Hypothalamus (tissue), 51 donors: ENCODE results near the gene COQ4.

Source experiments
- DNase-seq, 51 donors: peaks; one replicate each; lab custom pipeline; 2025; lab: John Stamatoyannopoulos, UW

Gene COQ4

DNA sequence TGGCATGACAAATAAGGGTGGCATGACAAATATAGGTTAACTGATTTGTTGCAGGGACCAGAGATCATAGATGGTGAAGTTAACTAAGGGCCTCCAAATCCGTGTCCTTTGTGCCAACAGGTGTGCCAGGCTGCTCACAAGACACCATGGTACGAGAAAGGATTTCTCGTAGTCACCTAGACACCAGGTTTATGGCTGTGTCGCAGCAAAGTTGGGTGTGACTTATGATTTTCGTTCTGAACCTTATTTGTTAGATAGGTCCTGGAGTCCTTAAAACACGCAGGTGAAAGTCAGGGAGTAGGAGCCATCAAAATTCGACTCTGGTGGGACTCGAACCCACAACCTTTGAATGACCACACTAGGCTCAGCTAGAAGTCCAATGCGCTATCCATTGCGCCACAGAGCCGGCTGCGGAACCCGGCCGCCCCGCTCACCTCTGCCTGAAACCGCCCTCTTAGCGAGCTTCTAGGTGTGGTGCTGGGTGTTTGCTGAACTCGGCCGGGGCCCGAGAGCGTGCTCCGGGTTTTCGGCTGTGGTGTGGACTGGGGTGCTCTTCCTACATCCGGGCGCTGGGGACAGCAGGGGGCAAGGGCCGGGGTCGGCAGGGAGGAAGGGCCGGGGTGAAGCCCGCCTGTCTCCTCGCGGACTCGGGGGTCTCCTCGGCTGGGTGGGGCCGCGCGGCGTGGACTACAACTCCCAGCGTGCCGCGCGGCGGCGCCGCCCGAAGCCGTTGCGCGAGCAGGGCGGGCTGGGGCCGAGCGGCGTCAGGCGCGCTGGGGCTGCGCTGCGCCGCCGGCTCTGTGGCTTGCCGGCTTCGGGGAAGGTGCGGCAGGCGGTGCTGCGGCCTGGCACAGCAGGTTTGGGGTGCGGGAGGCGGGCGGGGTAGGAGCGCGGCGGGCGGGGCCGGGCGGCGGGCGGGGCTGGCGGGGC lies 17.4 kb downstream of the COQ4 start, which contains the start of gene SLC27A4:
SLC27A4 (plus strand) TSS at position 767 of the 930 bp plus-strand sequence. CDS start 2,606 bp downstream, outside the sequence.
- DNase-seq = peak in 50 of 51 donors; percentile 6 to 80 (median 38)

GRCh38 chr9:128340691-128341434 lies 18.2 kb downstream of the COQ4 start:
- DNase-seq = peak in 5 of 51 donors; percentile 8 to 62 (median 33)

DNA sequence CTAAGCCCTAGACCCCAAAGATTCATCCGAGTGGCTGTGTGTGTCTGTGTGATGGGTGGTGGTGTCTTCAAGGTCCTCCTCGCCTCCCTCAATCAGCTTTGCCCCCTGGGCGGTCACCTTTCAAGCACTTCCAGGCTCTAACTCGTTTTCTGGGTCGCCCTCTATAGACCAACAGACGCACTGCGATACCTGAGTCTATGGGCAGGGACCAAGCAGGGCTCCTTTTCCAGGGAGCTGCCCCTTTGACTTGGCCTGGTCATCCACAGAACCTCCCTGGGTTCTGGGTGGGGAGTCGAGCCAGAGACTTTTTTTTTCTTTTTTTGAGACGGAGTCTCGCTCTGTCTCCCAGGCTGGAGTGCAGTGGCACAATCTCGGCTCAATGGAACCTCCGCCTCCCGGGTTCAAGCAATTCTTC lies 18.8 kb downstream of the COQ4 start:
- peak in 32 of 51 donors; percentile 3 to 60 (median 24) for DNase-seq

- no peak for DNase-seq
Measured at GRCh38 chr9:128342971-128343680, 20.5 kb downstream of the COQ4 start.

DNA sequence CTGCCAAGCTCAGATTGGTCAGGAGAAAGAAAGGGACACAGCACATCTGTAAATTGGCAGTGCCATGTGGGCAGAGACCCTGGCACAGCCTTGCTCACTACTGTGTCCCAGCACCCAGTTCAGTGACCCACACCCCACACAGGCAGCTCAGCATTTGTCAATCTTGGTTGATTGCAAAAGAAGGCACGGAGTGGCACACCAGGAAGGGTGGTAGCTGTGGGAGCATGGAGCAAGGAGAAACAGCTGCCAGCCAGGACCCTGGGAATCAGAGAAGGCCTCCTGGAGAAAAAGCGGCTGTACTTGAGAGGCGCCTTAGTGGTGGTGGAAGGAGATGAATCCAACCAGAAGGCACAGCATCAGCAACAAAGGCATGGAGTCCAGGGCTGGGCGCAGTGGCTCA lies 21.2 kb downstream of the COQ4 start:
- DNase-seq = no peak

- no peak for DNase-seq
Measured at GRCh38 chr9:128344931-128345605, 22.4 kb downstream of the COQ4 start.

DNA sequence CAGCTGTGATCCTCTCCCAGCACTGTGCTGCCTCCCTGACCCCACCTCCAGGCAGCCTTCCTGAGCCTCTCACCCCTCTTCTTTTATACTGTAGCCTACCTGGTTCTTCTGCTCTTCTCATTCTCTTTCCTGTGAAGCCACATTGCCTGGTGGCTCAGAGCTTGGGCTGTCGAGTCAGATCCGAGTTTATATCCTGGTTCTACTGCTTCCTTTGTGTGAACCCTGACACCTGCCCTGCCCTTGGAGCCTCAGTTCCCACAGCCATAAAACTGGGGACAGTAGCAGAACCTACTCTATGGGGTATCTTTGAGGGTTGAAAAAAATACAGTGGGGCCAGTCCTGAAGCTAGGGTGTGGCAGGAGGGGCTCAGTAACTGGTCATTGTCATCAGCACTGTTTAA lies 26.5 kb downstream of the COQ4 start:
- DNase-seq = no peak

- no peak for DNase-seq
Measured at GRCh38 chr9:128349772-128350171, 27.1 kb downstream of the COQ4 start.

GRCh38 chr9:128355451-128355850 lies 32.8 kb downstream of the COQ4 start:
- no peak for DNase-seq

GRCh38 chr9:128358090-128358489 lies 35.5 kb downstream of the COQ4 start:
- DNase-seq = no peak

GRCh38 chr9:128358861-128359260 lies 36.2 kb downstream of the COQ4 start:
- no peak for DNase-seq

GRCh38 chr9:128360826-128361225 lies 38.2 kb downstream of the COQ4 start:
- DNase-seq = no peak

DNA sequence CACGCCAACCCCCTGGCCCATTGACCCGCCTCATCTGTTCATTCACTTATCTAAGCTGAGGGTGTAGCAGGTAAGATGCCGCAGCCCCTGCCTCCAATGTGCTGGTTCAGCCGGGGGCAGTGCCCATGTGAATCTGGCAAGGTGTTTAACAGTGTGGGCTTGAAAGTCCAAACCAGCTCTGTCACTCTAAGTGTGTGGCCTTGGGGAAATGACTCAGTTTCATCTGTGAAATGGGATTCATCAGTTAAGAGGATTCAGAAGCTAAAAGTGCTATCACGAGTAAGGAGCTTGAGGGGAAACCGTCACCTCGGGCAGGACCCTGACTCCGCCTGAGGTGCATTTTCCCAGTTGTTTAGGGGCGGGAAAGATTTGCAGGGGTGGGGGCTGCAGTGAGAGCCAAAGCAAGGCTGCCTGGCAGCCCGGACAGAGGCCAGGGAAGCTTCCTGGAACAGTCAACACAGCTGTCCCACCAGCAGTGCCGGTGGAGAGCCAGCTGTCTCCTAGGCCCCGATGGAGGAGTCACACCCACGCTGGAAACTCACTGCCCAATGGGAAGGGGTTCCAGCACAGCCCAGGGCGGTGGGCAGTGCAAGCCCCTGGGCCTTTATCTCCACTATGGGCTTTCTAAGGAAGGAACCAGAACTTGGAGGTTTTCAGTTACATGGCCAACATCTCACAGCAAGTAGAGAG lies 38.8 kb downstream of the COQ4 start:
- DNase-seq = peak in 2 of 51 donors; percentile 31 to 41

DNA sequence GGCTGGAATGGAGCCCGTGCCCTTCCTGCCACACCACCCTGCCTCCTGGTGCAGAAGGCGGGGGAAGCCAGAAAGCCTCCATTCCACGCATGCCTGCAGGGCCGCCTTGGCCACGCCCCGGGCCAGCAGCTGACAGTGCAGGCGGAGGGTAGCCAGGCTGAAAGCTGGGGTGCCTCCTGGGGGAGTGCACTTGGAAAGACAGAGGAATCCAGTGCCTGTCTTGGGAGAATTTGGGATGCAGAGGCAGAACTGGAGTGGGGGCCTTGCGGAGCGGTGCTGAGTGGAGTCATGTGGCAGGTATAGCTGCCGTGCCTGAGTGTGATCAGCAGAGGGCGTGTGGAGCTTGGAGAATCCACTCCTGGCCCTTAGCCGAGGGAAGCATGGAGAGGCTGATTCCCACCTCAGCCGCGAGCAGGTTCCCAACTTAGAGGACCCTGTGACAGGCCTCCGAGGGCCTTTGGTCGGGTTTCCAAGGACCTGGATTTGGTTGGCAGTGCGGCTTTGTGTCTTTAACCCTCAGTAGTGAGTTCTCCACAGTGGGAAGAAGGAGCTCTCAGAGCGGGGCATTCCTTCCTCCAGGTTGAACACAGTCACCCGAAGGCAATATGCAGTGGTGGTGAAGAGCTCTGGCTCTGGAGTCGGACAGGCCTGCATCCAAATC lies 39.5 kb downstream of the COQ4 start:
- peak; percentile 44 to 95 (median 79) for DNase-seq

GRCh38 chr9:128362774-128363173 lies 40.1 kb downstream of the COQ4 start:
- no peak for DNase-seq

DNA sequence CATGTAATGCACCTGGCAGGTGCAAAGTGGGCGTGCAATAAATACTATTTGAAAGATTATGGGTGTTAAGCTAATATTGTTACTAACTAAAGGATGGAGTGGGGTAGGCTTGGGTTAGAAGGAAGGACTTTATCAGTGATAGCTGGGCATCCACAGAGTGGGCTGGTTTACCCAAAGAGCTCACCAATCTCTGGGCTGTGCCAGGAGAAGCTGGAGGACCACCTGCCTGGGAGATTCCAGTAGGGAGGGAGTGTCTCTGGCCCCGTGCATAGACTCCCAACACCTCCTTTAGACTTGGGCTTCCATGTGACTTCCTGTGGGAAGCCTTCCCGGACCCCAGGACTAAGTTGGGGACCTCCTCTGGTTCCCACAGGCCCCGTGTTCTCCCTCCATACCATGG lies 42.9 kb downstream of the COQ4 start:
- DNase-seq = no peak

DNA sequence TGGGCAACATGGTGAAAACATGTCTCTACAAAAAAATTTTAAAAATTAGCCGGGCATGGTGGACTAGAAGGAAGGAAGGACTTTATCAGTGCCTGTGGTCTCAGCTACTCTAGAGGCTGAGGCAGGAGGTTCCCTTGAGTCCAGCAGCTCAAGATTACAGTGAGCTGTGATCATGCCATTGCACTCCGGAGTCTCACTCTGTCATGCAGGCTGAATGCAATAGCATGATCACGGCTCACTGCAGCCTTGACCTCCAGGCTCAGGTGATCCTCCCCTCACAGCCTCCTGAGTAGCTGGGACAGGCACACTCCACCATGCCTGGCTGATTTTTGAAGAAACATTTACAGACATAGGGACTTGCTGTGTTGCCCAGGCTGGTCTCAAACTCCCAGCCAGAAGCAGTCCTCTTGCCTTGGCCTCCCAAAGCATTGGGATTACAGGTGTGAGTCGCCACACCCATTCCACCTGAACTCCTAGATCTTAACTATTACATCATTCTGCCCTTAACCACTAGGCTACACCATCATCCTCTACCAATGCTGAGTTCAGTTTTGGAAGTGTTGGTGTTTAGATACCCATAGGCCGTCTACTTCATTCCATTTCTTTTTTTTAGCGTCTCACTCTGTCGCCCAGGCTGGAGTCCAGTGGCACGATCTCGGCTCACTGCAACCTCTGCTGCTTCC lies 46.5 kb downstream of the COQ4 start:
- DNase-seq = no peak

DNA sequence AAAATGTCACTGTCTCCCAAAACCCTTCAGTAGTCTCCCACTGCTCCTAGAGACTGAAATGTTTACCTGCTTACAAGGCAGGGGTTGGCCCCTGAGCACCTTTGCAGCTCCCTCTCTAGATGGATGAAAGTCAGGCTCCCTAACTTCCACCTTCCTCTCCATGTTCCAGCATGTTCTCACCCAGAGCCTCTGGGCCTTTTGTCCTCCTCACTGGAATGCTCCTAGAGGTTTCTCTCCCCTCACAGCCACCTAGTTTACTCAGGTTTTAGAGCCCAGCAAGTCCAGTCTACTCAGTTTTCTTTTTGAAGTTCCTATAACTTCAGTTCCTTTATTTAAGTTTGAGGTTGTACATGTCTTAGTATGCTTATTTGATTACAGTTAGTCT lies 47.7 kb downstream of the COQ4 start:
- DNase-seq = no peak
